Ishikawa (cell line): ENCODE data around the gene TSPAN11.

ENCODE experiments used
- CEBPB ChIP-seq: IDR thresholded peaks from 2 replicates; pipeline ENCODE4 v1.6.1; 2012
- CREB1 ChIP-seq: IDR thresholded peaks from 2 replicates; pipeline ENCODE4 v1.6.1; 2012; ENCODE audit warnings: low read depth
- EGR1 ChIP-seq: IDR thresholded peaks from 2 replicates; pipeline ENCODE4 v1.6.1; 2012
- EP300 ChIP-seq: IDR thresholded peaks from 2 replicates; pipeline ENCODE4 v1.6.1; 2012; ENCODE audit warnings: borderline replicate concordance
- NFIC ChIP-seq: IDR thresholded peaks from 2 replicates; pipeline ENCODE4 v1.6.1; 2012
- TAF1 ChIP-seq: IDR thresholded peaks from 2 replicates; pipeline ENCODE4 v1.6.1; 2012; ENCODE audit warnings: low read depth, mild to moderate bottlenecking
- TCF12 ChIP-seq: IDR thresholded peaks from 2 replicates; pipeline ENCODE4 v1.6.1; 2012; ENCODE audit warnings: low read depth
- ZBTB7A ChIP-seq: IDR thresholded peaks from 2 replicates; pipeline ENCODE4 v1.6.1; 2012; ENCODE audit warnings: low read depth
- TF ChIP-seq, protein P1 (sequence below): IDR thresholded peaks from 2 replicates; pipeline ENCODE4 v1.6.1; 2012; ENCODE audit warnings: low read depth, mild to moderate bottlenecking
- TF ChIP-seq, protein P2 (sequence below): IDR thresholded peaks from 2 replicates; pipeline ENCODE4 v1.6.1; 2012

DNA sequence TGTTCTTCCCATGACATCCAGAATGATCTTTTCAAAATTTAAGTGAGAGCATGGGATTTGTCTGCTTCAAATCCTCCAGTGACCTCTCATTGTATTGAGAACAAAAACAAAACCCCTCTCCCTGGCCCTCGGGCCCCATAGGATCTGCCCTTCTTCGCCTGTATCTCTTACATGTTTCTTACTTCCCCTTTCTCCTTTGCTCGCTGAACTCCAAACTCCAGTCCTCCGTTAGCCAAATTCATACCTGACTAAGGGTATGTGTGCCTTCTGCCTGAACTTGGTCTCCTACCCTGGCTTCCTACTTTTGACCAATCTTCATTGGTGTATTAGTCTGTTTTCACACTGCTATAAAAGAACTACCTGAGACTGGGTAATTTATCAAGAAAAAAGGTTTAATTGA is 13.2 kb upstream of the TSPAN11 start:
- TF ChIP-seq, protein P1, sequence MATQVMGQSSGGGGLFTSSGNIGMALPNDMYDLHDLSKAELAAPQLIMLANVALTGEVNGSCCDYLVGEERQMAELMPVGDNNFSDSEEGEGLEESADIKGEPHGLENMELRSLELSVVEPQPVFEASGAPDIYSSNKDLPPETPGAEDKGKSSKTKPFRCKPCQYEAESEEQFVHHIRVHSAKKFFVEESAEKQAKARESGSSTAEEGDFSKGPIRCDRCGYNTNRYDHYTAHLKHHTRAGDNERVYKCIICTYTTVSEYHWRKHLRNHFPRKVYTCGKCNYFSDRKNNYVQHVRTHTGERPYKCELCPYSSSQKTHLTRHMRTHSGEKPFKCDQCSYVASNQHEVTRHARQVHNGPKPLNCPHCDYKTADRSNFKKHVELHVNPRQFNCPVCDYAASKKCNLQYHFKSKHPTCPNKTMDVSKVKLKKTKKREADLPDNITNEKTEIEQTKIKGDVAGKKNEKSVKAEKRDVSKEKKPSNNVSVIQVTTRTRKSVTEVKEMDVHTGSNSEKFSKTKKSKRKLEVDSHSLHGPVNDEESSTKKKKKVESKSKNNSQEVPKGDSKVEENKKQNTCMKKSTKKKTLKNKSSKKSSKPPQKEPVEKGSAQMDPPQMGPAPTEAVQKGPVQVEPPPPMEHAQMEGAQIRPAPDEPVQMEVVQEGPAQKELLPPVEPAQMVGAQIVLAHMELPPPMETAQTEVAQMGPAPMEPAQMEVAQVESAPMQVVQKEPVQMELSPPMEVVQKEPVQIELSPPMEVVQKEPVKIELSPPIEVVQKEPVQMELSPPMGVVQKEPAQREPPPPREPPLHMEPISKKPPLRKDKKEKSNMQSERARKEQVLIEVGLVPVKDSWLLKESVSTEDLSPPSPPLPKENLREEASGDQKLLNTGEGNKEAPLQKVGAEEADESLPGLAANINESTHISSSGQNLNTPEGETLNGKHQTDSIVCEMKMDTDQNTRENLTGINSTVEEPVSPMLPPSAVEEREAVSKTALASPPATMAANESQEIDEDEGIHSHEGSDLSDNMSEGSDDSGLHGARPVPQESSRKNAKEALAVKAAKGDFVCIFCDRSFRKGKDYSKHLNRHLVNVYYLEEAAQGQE: no peak
- TF ChIP-seq CEBPB: no peak
- TF ChIP-seq TAF1: no peak
- no peak for TF ChIP-seq CREB1
- TF ChIP-seq, protein P2, sequence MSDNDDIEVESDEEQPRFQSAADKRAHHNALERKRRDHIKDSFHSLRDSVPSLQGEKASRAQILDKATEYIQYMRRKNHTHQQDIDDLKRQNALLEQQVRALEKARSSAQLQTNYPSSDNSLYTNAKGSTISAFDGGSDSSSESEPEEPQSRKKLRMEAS: no peak
- TF ChIP-seq EGR1: no peak
- no peak for TF ChIP-seq NFIC
- no peak for TF ChIP-seq TCF12
- TF ChIP-seq ZBTB7A: no peak
- no peak for TF ChIP-seq EP300
